Mammary epithelial cell (primary cell): ENCODE data around the gene SLC4A1AP.

Source experiments
- CTCF ChIP-seq, 2 donors: IDR thresholded peaks in 1 of 2; conservative IDR thresholded peaks in 1 of 2; 2 replicates each; pipeline ENCODE4 v1.5.1; 2011 to 2012; ENCODE audit warnings: inconsistent platforms in 2 of 2, low read length in 2 of 2, mild to moderate bottlenecking in 2 of 2, control low read depth in 1 of 2, low read depth in 1 of 2; ENCODE audit not compliant: insufficient read depth in 1 of 2; ENCODE audit errors: extremely low read depth in 1 of 2
- EZH2 ChIP-seq: IDR thresholded peaks from 2 replicates; pipeline ENCODE4 v1.6.1; 2012; ENCODE audit warnings: low read length, inconsistent platforms, borderline replicate concordance

DNA sequence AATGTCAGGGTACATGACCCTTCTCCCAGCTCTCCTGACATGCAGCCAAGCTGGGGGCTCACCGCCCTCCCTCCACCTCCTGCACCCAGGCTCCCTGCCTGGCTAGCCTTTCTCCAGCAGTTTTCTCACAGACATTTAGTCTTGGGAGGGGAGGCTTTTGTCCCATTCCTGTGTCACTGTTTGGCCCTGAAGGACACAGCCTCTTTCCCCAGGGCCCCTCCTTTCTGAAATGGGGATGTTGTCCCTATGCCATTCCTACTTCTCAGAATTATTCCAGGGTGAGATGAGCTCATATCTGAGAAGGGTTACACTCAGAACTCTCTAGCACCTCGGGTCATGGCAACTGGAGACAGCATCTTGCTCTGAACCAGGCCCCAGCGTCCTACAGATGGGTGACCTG lies 60.5 kb downstream of the SLC4A1AP start:
- TF ChIP-seq CTCF (conservative IDR thresholded peaks at IDR 0.05 in 1 of 2, IDR thresholded peaks at IDR 0.05 in 1 of 2; ENCODE audit: extremely low read depth in 1 of 2, insufficient read depth in 1 of 2, low read depth in 1 of 2, low read length in 2 of 2) (no peak), EZH2 (no peak)
